ENCODE data around the gene SPRY2. TPM values are rescaled to one million over a fixed set of nuclear protein-coding genes. Genes with fewer than 3 reads are reported as not detected.

The SPRY2 gene
- total RNA-seq (10 to 100 TPM; 30.0 to 49.8 TPM), polyA plus RNA-seq (10 to 100 TPM; 27.1 to 30.1 TPM)
- long read RNA-seq, donor 1, transcript SPRY2-202 (2 exons, 2,111 nt): major isoform, 31 of 34 reads
- long read RNA-seq, donor 1, partial matches to known transcripts: 0 of 34 reads
- long read RNA-seq, donor 1, other reads (novel, unspliced or antisense): 0 of 34 reads
- long read RNA-seq, donor 2, transcript SPRY2-202 (2 exons, 2,111 nt): major isoform, 5 of 16 reads
- long read RNA-seq, donor 2, partial matches to known transcripts: 11 of 16 reads
- long read RNA-seq, donor 2, other reads (novel, unspliced or antisense): 0 of 16 reads
- long read RNA-seq, donor 3, transcript SPRY2-202 (2 exons, 2,111 nt): major isoform, 11 of 11 reads
- long read RNA-seq, donor 3, partial matches to known transcripts: 0 of 11 reads
- long read RNA-seq, donor 3, other reads (novel, unspliced or antisense): 0 of 11 reads
- long read RNA-seq, donor 4, partial matches to known transcripts: 0 of 6 reads
- long read RNA-seq, donor 4, other reads (novel, unspliced or antisense): 0 of 6 reads
- long read RNA-seq, donor 5, transcript SPRY2-202 (2 exons, 2,111 nt): major isoform, 23 of 23 reads
- long read RNA-seq, donor 5, partial matches to known transcripts: 0 of 23 reads
- long read RNA-seq, donor 5, other reads (novel, unspliced or antisense): 0 of 23 reads

GRCh38 chr13:80341101-80341755 is at the start of gene SPRY2:
TSS of gene SPRY2 (minus strand) at chr13:80341126. CDS start at chr13:80337705, 3,421 bp downstream.
- Histone ChIP-seq H3K9me3 (ENCODE audit: control insufficient read depth in 4 of 4, insufficient read depth in 3 of 4, low read length in 3 of 4) (no peaks in the 10 kb centered on the region), H3K9ac (ENCODE audit: insufficient read depth in 1 of 2, low read length in 2 of 2) (peak within 1 kb of the TSS; percentile 94 to 95), H3K27me3 (ENCODE audit: control insufficient read depth in 3 of 3, insufficient read depth in 3 of 3, low read length in 2 of 3) (no peaks in the 10 kb centered on the region), H3K4me1 (ENCODE audit: control insufficient read depth in 5 of 5, insufficient read depth in 5 of 5, low read length in 5 of 5) (peaks cover 0 to 14% (median 9%) of the 10 kb centered on the region in 5 donors), H3K36me3 (ENCODE audit: control insufficient read depth in 4 of 4, insufficient read depth in 4 of 4, low read length in 4 of 4) (peaks cover 0 to 9% (median 6%) of the 10 kb centered on the region in 4 donors), H3K4me3 (peak within 1 kb of the TSS; percentile 97), H3K27ac (ENCODE audit: low read depth in 1 of 2, low read length in 1 of 2) (peak within 1 kb of the TSS; percentile 95 to 98)
- DNase-seq: peak; percentile 97 to 99 (median 97)
- TF ChIP-seq CTCF (IDR thresholded peaks at IDR 0.05; ENCODE audit: control extremely low read depth, extremely low read depth): no peak
- 0 to 1% methylated on average over 42 to 54 of the region's 54 CpGs for WGBS, 2 donors
- peak; percentile 73 for ATAC-seq (ENCODE audit: insufficient read depth, low FRiP score)

GRCh38 chr13:80390338-80390737 is 49.4 kb upstream of the SPRY2 start:
- H3K36me3 ChIP-seq (ENCODE audit: control insufficient read depth in 4 of 4, insufficient read depth in 4 of 4, low read length in 4 of 4): no peaks in the 10 kb centered on the region
- no peak overlapping the region for H3K9ac ChIP-seq (ENCODE audit: insufficient read depth in 1 of 2, low read length in 2 of 2)
- no peak for DNase-seq
- no peak for TF ChIP-seq CTCF (IDR thresholded peaks at IDR 0.05; ENCODE audit: control extremely low read depth, extremely low read depth)
- no peak overlapping the region for H3K4me3 ChIP-seq
- ATAC-seq (ENCODE audit: insufficient read depth, low FRiP score): no peak
- H3K27me3 ChIP-seq (ENCODE audit: control insufficient read depth in 3 of 3, insufficient read depth in 3 of 3, low read length in 2 of 3): no peaks in the 10 kb centered on the region
- peaks cover 0 to 7% (median under 1%) of the 10 kb centered on the region in 4 donors for H3K9me3 ChIP-seq (ENCODE audit: control insufficient read depth in 4 of 4, insufficient read depth in 3 of 4, low read length in 3 of 4)
- 98 to 100% methylated on average over 1 of the region's 1 CpG for WGBS, 2 donors
- peaks cover 0 to 12% (median 0%) of the 10 kb centered on the region in 5 donors for H3K4me1 ChIP-seq (ENCODE audit: control insufficient read depth in 5 of 5, insufficient read depth in 5 of 5, low read length in 5 of 5)
- H3K27ac ChIP-seq (ENCODE audit: low read depth in 1 of 2, low read length in 1 of 2): no peak overlapping the region

GRCh38 chr13:80389073-80390038 is 48.4 kb upstream of the SPRY2 start:
- Histone ChIP-seq H3K4me3 (no peak overlapping the region), H3K9me3 (ENCODE audit: control insufficient read depth in 4 of 4, insufficient read depth in 3 of 4, low read length in 3 of 4) (peaks cover 0 to 7% (median 0%) of the 10 kb centered on the region in 4 donors), H3K27me3 (ENCODE audit: control insufficient read depth in 3 of 3, insufficient read depth in 3 of 3, low read length in 2 of 3) (no peaks in the 10 kb centered on the region), H3K36me3 (ENCODE audit: control insufficient read depth in 4 of 4, insufficient read depth in 4 of 4, low read length in 4 of 4) (no peaks in the 10 kb centered on the region), H3K4me1 (ENCODE audit: control insufficient read depth in 5 of 5, insufficient read depth in 5 of 5, low read length in 5 of 5) (peaks cover 0 to 12% (median 0%) of the 10 kb centered on the region in 5 donors), H3K9ac (ENCODE audit: insufficient read depth in 1 of 2, low read length in 2 of 2) (no peak overlapping the region), H3K27ac (ENCODE audit: low read depth in 1 of 2, low read length in 1 of 2) (no peak overlapping the region)
- 79 to 92% methylated on average over 1 of the region's 1 CpG for WGBS, 2 donors
- no peak for TF ChIP-seq CTCF (IDR thresholded peaks at IDR 0.05; ENCODE audit: control extremely low read depth, extremely low read depth)
- peak in 1 of 3 donors; percentile 15 for DNase-seq
- no peak for ATAC-seq (ENCODE audit: insufficient read depth, low FRiP score)

Data from lung (tissue), 16 donors.